ENCODE data around the gene MISP.

MISP gene

GRCh38 chr19:778910-779653 is 28.2 kb downstream of the MISP start:
- no peak for DNase-seq

- DNase-seq, result no peak
Measured at GRCh38 chr19:780935-781334, 30.0 kb downstream of the MISP start.

GRCh38 chr19:781800-782184 is 30.9 kb downstream of the MISP start:
- no peak for DNase-seq

- DNase-seq, result no peak
Measured at GRCh38 chr19:782185-782877, 31.4 kb downstream of the MISP start.

GRCh38 chr19:782878-783668 is 32.2 kb downstream of the MISP start:
- no peak for DNase-seq

- no peak for DNase-seq
Measured at GRCh38 chr19:784541-784940, 33.6 kb downstream of the MISP start.

GRCh38 chr19:787536-787935 is 36.6 kb downstream of the MISP start:
- DNase-seq, result no peak

- DNase-seq, result no peak
Measured at GRCh38 chr19:788686-788982, 37.7 kb downstream of the MISP start.

GRCh38 chr19:788983-789700 is 38.2 kb downstream of the MISP start:
- no peak for DNase-seq

GRCh38 chr19:789701-790060 is 38.8 kb downstream of the MISP start:
- no peak for DNase-seq

GRCh38 chr19:791007-791566 is 40.2 kb downstream of the MISP start:
- no peak for DNase-seq

GRCh38 chr19:791567-792305 is 40.8 kb downstream of the MISP start:
- no peak for DNase-seq

GRCh38 chr19:792306-792885 is 41.5 kb downstream of the MISP start:
- DNase-seq, result no peak

- DNase-seq, result no peak
Measured at GRCh38 chr19:793806-794205, 42.9 kb downstream of the MISP start.

- no peak for DNase-seq
Measured at GRCh38 chr19:795073-795611, 44.2 kb downstream of the MISP start.

GRCh38 chr19:795691-796581 is 45.0 kb downstream of the MISP start:
- no peak for DNase-seq

GRCh38 chr19:796692-797527 is 46.0 kb downstream of the MISP start, which contains the start of gene PTBP1:
Gene PTBP1, plus strand, starts transcription at chr19:797452. Its CDS starts 46 bp downstream, at chr19:797498.
- DNase-seq, result peak; percentile 98

- peak; percentile 82 for DNase-seq
Measured at GRCh38 chr19:797528-798414, 46.9 kb downstream of the MISP start.
